Upper lobe of left lung (tissue), 4 donors: ENCODE data around the gene CCDC102B.

ENCODE experiments used
- EP300 ChIP-seq, 4 donors: sonication (generic); formaldehyde crosslinking; IDR thresholded peaks; one replicate each; pipeline ENCODE4 v1.5.1; 2017; ENCODE audit warnings: antibody characterized with exemption in 4 of 4, control low read depth in 2 of 4
- POLR2A ChIP-seq, 4 donors: fragments of 450-650 bp; IDR thresholded peaks; one replicate each; pipeline ENCODE4 v1.5.1; 2016 to 2017; ENCODE audit warnings: antibody characterized with exemption in 4 of 4, mild to moderate bottlenecking in 2 of 4
- POLR2AphosphoS5 ChIP-seq, 2 donors: sonication (generic); formaldehyde crosslinking; IDR thresholded peaks; one replicate each; pipeline ENCODE4 v1.5.1; 2017; ENCODE audit warnings: antibody characterized with exemption in 2 of 2
- TF ChIP-seq, protein P1 (sequence below), 6 experiments: fragments of 450-650 bp in 4 of 6; fragments of 200-600 bp in 2 of 6; sonication (generic) in 2 of 6; IDR thresholded peaks; one replicate each; pipeline ENCODE4 v1.5.1; 2016 to 2019; ENCODE audit warnings: antibody characterized with exemption in 6 of 6

DNA sequence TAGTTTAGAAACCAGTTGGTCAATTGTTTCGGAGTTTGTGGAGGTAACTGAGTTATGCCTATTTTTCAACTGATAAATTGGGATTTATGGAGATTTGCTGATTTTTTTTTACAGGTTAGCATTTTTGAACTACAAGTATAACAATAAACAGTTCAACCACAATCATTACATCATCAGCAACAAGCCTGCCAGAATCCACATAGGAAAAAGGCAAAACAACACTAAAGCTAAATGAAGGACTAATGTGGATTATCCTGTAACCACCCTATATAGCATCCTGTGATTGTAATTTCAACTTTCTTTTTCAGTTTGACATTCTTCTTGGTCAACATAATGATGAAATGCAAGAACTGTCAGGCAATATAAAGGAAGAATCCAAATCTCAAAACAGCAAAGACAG lies 76.5 kb downstream of the CCDC102B start:
- TF ChIP-seq POLR2AphosphoS5 (IDR thresholded peaks at IDR 0.05) (no peak), EP300 (IDR thresholded peaks at IDR 0.05) (no peak), POLR2A (IDR thresholded peaks at IDR 0.05) (no peak)
- TF ChIP-seq, protein P1, sequence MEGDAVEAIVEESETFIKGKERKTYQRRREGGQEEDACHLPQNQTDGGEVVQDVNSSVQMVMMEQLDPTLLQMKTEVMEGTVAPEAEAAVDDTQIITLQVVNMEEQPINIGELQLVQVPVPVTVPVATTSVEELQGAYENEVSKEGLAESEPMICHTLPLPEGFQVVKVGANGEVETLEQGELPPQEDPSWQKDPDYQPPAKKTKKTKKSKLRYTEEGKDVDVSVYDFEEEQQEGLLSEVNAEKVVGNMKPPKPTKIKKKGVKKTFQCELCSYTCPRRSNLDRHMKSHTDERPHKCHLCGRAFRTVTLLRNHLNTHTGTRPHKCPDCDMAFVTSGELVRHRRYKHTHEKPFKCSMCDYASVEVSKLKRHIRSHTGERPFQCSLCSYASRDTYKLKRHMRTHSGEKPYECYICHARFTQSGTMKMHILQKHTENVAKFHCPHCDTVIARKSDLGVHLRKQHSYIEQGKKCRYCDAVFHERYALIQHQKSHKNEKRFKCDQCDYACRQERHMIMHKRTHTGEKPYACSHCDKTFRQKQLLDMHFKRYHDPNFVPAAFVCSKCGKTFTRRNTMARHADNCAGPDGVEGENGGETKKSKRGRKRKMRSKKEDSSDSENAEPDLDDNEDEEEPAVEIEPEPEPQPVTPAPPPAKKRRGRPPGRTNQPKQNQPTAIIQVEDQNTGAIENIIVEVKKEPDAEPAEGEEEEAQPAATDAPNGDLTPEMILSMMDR (IDR thresholded peaks at IDR 0.05): no peak
